DOHH2 (cell line): Measurements from ENCODE around the gene DLX3.

ENCODE experiments used
- H3F3A ChIP-seq: fragments of 200-600 bp; sonication (generic), shearing (Covaris generic); 2 replicates; pipeline ENCODE4 v1.6.0; 2016; ENCODE audit warnings: antibody characterized with exemption, mild to moderate bottlenecking; ENCODE audit not compliant: control insufficient read depth, insufficient read depth
- H3K27ac ChIP-seq: fragments of 200-600 bp; sonication (generic); 2 replicates; pipeline ENCODE4 v1.5.1; 2014; ENCODE audit warnings: low read depth, mild to moderate bottlenecking, low read length, moderate library complexity
- H3K27me3 ChIP-seq: fragments of 200-600 bp; sonication (generic); 2 replicates; pipeline ENCODE4 v1.6.1; 2014; ENCODE audit warnings: mild to moderate bottlenecking, low read length, mixed read lengths; ENCODE audit not compliant: control insufficient read depth
- H3K36me3 ChIP-seq: fragments of 200-600 bp; sonication (generic); 2 replicates; pipeline ENCODE4 v1.6.1; 2014; ENCODE audit warnings: mild to moderate bottlenecking, low read length, moderate library complexity, mixed read lengths; ENCODE audit not compliant: control insufficient read depth
- H3K4me1 ChIP-seq: fragments of 200-600 bp; sonication (generic); 2 replicates; pipeline ENCODE4 v1.6.1; 2014; ENCODE audit warnings: mild to moderate bottlenecking, low read length, mixed read lengths; ENCODE audit not compliant: control insufficient read depth
- H3K4me2 ChIP-seq: fragments of 200-600 bp; sonication (generic); 2 replicates; pipeline ENCODE4 v1.6.0; 2014; ENCODE audit warnings: mild to moderate bottlenecking, low read length, moderate library complexity
- H3K4me3 ChIP-seq: fragments of 200-600 bp; sonication (generic); 2 replicates; pipeline ENCODE4 v1.5.1; 2014; ENCODE audit warnings: mild to moderate bottlenecking, low read length, mixed read lengths
- H3K79me2 ChIP-seq: fragments of 200-600 bp; sonication (generic); 2 replicates; pipeline ENCODE4 v1.6.1; 2014; ENCODE audit warnings: mild to moderate bottlenecking, low read length, mixed read lengths; ENCODE audit not compliant: control insufficient read depth
- H3K9me2 ChIP-seq: fragments of 200-600 bp; sonication (generic); replicated peaks from 2 replicates; pipeline ENCODE4 v1.6.1; 2014; ENCODE audit warnings: mild to moderate bottlenecking, low read length, mixed read lengths; ENCODE audit not compliant: control insufficient read depth
- H3K9me3 ChIP-seq: fragments of 200-600 bp; sonication (generic); 2 replicates; pipeline ENCODE4 v1.6.1; 2014; ENCODE audit warnings: antibody characterized with exemption, low read length, mixed read lengths; ENCODE audit not compliant: control insufficient read depth, insufficient read depth
- H4K20me1 ChIP-seq: fragments of 200-600 bp; sonication (generic); 2 replicates; pipeline ENCODE4 v1.6.0; 2014; ENCODE audit warnings: low read depth, mild to moderate bottlenecking, antibody characterized with exemption, low read length, moderate library complexity; ENCODE audit not compliant: control insufficient read depth, insufficient read depth
- CTCF ChIP-seq: fragments of 200-600 bp; sonication (generic); IDR thresholded peaks from one replicate; pipeline ENCODE4 v1.5.1; 2014; ENCODE audit warnings: antibody characterized with exemption, mild to moderate bottlenecking, low read depth, low read length; ENCODE audit not compliant: poor library complexity, severe bottlenecking
- EZH2phosphoT487 ChIP-seq: fragments of 200-600 bp; sonication (generic); IDR thresholded peaks from 2 replicates; pipeline ENCODE4 v1.6.1; 2017; ENCODE audit warnings: borderline replicate concordance, mild to moderate bottlenecking, antibody characterized with exemption, low read length, moderate library complexity, mixed read lengths

Gene DLX3

GRCh38 chr17:49944273-49944870 lies 50.7 kb downstream of the DLX3 start:
- Histone ChIP-seq H3F3A (no peaks in the 10 kb centered on the region), H3K4me1 (no peaks in the 10 kb centered on the region), H3K36me3 (no peaks in the 10 kb centered on the region), H4K20me1 (no peaks in the 10 kb centered on the region), H3K27ac (no peak overlapping the region), H3K4me2 (no peak overlapping the region), H3K27me3 (no peaks in the 10 kb centered on the region), H3K4me3 (no peak overlapping the region), H3K79me2 (no peaks in the 10 kb centered on the region), H3K9me3 (no peaks in the 10 kb centered on the region), H3K9me2 (no peaks in the 10 kb centered on the region)
- no peak for TF ChIP-seq CTCF
- no peak for TF ChIP-seq EZH2phosphoT487

DNA sequence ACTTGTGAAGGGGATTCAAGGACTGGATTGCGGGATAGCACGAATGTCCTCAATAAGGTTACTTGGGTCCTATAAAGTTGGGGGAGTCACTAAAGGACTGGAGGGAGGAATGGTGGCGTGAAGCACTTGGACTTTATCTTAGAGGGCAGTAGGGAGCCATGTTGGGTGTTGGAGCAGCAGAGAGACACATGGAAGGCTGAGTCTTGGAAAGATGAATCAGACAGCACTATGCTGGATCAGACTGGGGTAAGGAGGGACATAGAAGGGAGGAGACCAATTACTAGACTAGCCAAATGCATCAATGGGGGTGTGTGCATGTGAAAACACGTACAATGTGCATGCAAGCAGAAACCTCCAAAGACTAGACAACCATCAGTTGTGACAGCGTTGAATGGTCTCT lies 52.1 kb downstream of the DLX3 start:
- Histone ChIP-seq H3K27me3 (no peaks in the 10 kb centered on the region), H3K4me1 (no peaks in the 10 kb centered on the region), H3K9me3 (no peaks in the 10 kb centered on the region), H3K4me2 (no peak overlapping the region), H3K9me2 (no peaks in the 10 kb centered on the region), H3F3A (no peaks in the 10 kb centered on the region), H3K36me3 (no peaks in the 10 kb centered on the region), H3K27ac (no peak overlapping the region), H3K79me2 (no peaks in the 10 kb centered on the region), H4K20me1 (no peaks in the 10 kb centered on the region), H3K4me3 (no peak overlapping the region)
- no peak for TF ChIP-seq EZH2phosphoT487
- TF ChIP-seq CTCF = no peak

GRCh38 chr17:49941427-49941826 lies 53.6 kb downstream of the DLX3 start:
- no peaks in the 10 kb centered on the region for H3K9me3 ChIP-seq
- no peaks in the 10 kb centered on the region for H3K79me2 ChIP-seq
- no peaks in the 10 kb centered on the region for H3K27me3 ChIP-seq
- TF ChIP-seq CTCF (no peak), EZH2phosphoT487 (no peak)
- no peaks in the 10 kb centered on the region for H3K9me2 ChIP-seq
- no peaks in the 10 kb centered on the region for H3F3A ChIP-seq
- H3K4me1 ChIP-seq = no peaks in the 10 kb centered on the region
- no peak overlapping the region for H3K4me3 ChIP-seq
- H3K27ac ChIP-seq = no peak overlapping the region
- no peak overlapping the region for H3K4me2 ChIP-seq
- no peaks in the 10 kb centered on the region for H3K36me3 ChIP-seq
- no peaks in the 10 kb centered on the region for H4K20me1 ChIP-seq
